ENCODE results near the gene GRIK5.
"Not testable (repeated sequence)": the region's sequence is repeated elsewhere in the genome, so short reads cannot be mapped to it uniquely, and the experiment has no call there.

Gene GRIK5

DNA sequence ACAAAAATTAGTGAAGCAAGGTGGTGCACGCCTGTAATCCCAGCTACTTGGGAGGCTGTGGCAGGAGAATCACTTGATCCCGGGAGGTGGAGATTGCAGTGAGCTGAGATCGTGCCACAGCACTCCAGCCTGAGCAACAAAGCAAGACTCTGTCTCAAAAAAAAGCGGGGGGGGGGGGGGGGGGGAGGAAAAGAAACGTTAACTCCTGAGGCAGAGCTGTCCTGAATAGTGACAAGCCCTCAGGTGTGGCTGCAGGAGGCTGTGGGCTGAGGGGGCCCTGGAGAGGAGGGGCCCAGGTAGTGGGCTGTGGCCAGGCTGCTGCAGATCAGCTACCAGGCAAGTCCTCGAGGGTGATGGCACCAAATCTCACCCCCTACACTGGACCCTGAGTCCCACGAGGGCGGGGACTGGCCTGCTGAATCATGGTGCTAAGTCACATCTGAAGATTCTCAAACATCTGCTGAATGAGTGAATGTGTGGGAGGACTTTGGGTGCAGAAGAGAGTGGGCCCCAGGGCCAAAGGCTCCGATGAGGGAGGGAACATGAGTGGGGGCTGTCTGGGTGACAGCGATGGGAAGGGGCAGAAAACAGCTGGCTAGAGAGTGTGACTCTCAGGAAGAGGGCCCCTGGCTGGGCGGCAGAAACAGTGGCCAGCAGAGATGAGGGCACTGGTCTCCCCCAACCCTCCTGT lies 51.4 kb downstream of the GRIK5 start:
- no peak for DNase-seq (ENCODE audit: low read depth)
- TF ChIP-seq, protein P1, sequence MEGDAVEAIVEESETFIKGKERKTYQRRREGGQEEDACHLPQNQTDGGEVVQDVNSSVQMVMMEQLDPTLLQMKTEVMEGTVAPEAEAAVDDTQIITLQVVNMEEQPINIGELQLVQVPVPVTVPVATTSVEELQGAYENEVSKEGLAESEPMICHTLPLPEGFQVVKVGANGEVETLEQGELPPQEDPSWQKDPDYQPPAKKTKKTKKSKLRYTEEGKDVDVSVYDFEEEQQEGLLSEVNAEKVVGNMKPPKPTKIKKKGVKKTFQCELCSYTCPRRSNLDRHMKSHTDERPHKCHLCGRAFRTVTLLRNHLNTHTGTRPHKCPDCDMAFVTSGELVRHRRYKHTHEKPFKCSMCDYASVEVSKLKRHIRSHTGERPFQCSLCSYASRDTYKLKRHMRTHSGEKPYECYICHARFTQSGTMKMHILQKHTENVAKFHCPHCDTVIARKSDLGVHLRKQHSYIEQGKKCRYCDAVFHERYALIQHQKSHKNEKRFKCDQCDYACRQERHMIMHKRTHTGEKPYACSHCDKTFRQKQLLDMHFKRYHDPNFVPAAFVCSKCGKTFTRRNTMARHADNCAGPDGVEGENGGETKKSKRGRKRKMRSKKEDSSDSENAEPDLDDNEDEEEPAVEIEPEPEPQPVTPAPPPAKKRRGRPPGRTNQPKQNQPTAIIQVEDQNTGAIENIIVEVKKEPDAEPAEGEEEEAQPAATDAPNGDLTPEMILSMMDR (IDR thresholded peaks at IDR 0.05; ENCODE audit: low read length, missing control alignments) = no peak
- H3K4me3 ChIP-seq (replicated peaks; ENCODE audit: low read depth, low read length) = no peak overlapping the region

DNA sequence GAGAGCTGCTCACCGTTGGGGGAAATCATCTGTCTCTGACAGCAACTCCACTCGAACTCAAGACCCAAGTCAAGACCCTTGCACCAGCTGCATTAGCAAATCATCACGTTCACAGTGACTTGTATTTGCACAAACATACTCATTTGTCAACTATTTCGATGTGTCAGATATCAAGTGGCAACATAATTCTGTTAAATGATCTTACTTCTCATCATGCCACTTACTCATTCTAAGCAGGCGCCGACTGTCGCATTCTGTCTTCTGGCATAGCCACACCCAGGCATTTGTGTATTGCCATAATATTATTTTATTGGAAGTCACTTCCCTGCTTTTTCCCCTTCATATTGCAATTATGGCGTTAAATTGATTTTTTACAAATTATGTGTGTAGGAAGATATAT lies 53.0 kb downstream of the GRIK5 start:
- TF ChIP-seq, protein P1 (IDR thresholded peaks at IDR 0.05; ENCODE audit: low read length, missing control alignments) = no peak
- H3K4me3 ChIP-seq (replicated peaks; ENCODE audit: low read depth, low read length) = no peak overlapping the region
- no peak for DNase-seq (ENCODE audit: low read depth)

DNA sequence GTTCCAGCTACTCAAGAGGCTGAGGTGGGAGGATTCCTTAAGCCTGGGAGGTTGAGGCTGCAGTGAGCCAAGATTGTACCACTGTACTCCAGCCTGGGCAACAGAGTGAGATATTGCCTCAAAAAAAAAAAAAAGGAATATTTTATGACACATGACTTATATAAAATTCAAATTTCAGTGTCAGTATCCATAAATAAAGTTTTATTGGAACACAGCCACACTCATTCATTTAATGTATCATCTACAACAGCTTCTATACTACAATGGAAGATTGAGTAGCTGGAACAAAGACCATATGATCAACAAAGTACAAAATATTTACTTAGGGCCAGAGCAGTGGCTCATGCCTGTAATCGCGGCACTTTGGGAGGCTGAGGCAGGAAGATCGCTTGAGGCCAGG lies 57.3 kb downstream of the GRIK5 start:
- H3K4me3 ChIP-seq (replicated peaks; ENCODE audit: low read depth, low read length); DNase-seq (ENCODE audit: low read depth): not testable (repeated sequence)

DNA sequence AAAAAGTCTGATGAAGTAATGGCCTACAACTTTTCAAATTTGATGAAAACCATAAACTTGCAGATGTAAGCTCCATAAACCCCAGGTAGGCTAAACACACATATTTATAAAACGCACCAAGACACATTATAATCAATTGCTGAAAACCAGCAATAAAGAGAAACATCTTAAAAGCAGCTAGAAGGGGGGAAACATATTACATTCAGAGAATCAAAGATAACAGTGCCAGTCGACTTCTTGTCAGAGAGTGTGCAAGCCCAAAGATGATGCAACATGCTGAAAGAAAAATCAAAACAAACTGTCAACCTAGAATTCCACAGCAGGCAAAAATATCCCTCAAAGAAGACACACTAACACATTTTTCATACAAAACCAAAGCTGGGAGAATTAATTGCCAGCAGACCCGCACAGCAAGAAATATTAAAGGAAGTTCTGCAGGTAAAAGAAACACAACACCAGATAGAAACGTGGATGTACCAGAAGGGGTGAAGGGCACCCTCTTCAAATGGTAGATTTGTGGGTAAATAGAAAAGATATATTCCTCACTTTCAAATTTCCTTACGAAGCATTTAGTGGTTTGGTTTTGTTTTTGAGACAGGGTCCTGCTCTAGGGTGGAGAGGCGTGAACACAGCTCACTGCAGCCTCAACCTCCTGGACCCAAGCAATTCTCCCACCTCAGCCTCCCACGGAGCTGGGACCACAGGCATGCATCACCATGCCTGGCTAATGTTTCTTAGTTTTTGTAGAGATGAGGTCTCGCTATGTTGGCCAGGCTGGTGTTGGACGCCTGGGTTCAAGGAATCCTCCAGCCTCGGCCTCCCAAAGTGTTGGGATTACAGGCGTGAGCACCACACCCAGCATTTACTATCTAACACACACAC lies 59.5 kb downstream of the GRIK5 start:
- H3K4me3 ChIP-seq (replicated peaks; ENCODE audit: low read depth, low read length) = no peak overlapping the region
- peak; percentile 45 for DNase-seq (ENCODE audit: low read depth)
- TF ChIP-seq, protein P1 (IDR thresholded peaks at IDR 0.05; ENCODE audit: low read length, missing control alignments) = no peak

DNA sequence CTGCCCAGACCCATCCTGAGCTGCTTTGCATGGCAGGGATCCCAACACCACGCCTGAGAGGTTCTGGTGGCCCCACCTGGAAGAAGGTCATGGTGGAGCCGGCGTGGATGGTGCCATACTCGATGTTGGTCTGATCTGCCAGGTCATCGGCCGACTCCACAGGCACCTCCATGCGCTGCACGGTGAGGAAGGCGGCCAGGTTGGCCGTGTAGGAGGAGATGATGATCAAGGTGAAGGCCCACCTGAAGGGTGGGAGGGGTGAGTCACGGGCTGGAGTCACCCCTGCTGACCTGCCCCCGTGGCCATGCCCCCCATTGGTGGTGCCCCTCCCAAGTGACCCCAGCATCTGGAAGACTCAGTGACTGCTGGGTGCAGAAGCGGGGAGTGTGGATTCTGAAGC lies 63.4 kb downstream of the GRIK5 start:
- TF ChIP-seq, protein P1 (IDR thresholded peaks at IDR 0.05; ENCODE audit: low read length, missing control alignments) = no peak
- no peak for DNase-seq (ENCODE audit: low read depth)

DNA sequence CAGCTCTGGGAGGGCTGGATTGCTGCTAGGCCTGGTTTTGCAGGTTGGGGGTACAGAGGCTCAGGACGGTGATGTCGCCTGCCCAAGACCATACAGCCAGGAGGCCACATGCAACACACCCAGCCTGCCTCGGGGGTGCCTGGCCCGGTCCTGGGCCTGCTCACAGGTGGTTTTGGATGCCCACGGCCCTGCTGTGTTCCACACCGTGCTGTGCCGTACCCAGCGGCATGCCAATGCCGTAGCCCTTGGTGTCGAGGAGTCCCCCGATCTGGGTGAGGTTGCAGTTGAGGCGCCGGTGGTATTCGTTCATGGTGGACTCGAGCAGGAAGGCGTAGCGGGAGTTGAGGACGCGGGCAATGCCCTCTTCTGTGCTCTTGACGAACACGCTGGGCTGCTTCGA lies 64.5 kb downstream of the GRIK5 start:
- DNase-seq (ENCODE audit: low read depth) = no peak
- TF ChIP-seq, protein P1 (IDR thresholded peaks at IDR 0.05; ENCODE audit: low read length, missing control alignments) = no peak
- H3K4me3 ChIP-seq (replicated peaks; ENCODE audit: low read depth, low read length) = no peak overlapping the region

More for the DNA sequence above, 63.4 kb downstream of the GRIK5 start:
- no peak overlapping the region for H3K4me3 ChIP-seq (replicated peaks; ENCODE audit: low read depth, low read length)

DNA sequence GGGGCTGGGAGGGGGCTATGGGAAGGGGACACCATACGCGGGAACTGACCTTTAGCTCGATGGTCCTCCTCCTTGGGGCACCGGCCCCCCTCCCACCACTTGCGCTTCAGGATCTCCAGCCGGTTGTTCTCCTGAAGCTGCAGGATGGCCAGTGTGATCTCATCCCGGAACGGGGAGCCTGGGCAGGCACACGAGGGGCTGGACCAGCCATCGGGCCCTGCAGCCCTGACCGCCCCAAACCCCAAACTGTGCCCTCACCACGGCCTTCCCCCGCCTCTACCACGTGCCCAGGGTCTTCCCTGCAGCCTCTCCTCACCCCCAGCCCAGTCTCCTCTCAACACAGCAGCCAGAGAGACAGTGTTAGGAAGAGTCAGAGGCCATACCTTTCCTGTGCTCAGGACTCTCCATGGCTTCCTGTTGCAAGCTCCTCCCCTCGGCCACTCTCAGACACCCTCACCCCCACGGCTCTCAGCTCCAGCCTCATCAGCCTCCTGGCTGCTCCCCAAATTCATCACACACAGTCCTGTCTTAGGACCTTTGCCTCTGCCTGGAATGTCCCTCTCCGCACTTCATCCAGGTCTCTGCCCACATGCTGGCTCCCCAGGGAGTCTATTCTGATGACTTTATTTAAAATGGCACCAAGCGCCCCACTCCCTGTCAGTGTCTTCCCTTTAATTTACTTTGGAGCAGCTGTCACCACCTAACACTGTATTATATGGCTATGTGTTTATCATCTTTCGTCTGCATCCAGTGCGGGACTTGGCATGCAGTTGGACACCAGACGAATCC lies 66.3 kb downstream of the GRIK5 start:
- DNase-seq (ENCODE audit: low read depth) = no peak
- TF ChIP-seq, protein P1 (IDR thresholded peaks at IDR 0.05; ENCODE audit: low read length, missing control alignments) = no peak
- H3K4me3 ChIP-seq (replicated peaks; ENCODE audit: low read depth, low read length) = no peak overlapping the region

Data from fibroblast of pulmonary artery (primary cell).